Measurements from ENCODE around the gene YOD1. TPM values are rescaled to one million over a fixed set of nuclear protein-coding genes. Genes with fewer than 3 reads are reported as not detected.

Gene YOD1
- total RNA-seq, 4 donors from 2014 or later: 9.6 to 32.0 (median 22.9) TPM

DNA sequence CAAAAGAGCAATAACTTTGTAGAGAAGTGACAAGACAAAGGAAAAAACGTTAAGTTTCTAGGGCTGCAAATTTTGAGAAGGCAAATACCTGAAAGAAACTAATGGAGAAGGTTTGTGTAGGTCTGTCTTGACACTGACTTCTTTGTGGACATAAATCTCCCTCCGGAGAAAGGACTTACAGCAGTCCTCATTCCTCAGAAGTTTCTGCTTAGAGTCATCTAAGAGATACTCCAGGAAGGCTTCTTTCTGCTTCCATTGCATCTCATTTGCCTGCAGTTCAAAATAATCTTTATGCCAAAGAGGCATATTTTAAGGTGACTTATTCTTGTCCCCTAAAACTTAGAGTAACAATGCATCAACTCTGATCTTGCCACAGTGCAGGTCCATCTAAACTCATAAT lies 33.2 kb upstream of the YOD1 start:
- WGBS, 2 donors: 35 to 41% methylated on average over 2 of the region's 2 CpGs
- intact Hi-C loops (cut with DNase I): no loop called here
- no peak for DNase-seq

DNA sequence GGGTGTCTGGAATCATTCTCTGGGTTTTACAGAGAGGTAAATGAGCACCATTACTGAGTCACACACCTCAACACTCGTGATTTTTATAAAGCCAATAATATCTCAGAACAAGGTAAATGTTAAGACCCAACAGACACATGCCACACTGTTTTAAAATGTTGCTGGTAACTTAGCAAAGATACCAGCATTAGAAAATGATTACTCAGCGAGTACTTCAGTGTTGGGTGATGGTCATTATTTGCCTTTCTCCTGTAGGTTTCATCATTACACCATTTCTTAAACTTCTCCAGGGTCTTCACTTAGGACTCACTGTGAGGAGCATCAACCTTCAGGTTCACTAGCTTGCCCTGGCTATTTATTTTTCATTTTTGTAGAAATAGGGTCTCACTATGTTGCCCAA lies 30.8 kb upstream of the YOD1 start:
- no peak overlapping the region for H3K4me3 ChIP-seq
- H3K9me3 ChIP-seq: no peaks in the 10 kb centered on the region
- WGBS, 2 donors: 68 to 84% methylated on average over 2 of the region's 2 CpGs
- DNase-seq: no peak
- no peaks in the 10 kb centered on the region for H3K27me3 ChIP-seq
- H3K36me3 ChIP-seq: peaks cover 0 to 11% (median 0%) of the 10 kb centered on the region in 3 donors
- peaks cover 0 to 10% (median 0%) of the 10 kb centered on the region in 3 donors for H3K4me1 ChIP-seq
- no peak for TF ChIP-seq POLR2A (IDR thresholded peaks at IDR 0.05)
- TF ChIP-seq, protein P1, sequence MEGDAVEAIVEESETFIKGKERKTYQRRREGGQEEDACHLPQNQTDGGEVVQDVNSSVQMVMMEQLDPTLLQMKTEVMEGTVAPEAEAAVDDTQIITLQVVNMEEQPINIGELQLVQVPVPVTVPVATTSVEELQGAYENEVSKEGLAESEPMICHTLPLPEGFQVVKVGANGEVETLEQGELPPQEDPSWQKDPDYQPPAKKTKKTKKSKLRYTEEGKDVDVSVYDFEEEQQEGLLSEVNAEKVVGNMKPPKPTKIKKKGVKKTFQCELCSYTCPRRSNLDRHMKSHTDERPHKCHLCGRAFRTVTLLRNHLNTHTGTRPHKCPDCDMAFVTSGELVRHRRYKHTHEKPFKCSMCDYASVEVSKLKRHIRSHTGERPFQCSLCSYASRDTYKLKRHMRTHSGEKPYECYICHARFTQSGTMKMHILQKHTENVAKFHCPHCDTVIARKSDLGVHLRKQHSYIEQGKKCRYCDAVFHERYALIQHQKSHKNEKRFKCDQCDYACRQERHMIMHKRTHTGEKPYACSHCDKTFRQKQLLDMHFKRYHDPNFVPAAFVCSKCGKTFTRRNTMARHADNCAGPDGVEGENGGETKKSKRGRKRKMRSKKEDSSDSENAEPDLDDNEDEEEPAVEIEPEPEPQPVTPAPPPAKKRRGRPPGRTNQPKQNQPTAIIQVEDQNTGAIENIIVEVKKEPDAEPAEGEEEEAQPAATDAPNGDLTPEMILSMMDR (IDR thresholded peaks at IDR 0.05): no peak
- intact Hi-C loops (cut with DNase I): no loop called here
- H3K27ac ChIP-seq: no peak overlapping the region

More for the DNA sequence above, 33.2 kb upstream of the YOD1 start:
- Histone ChIP-seq H3K9me3 (no peaks in the 10 kb centered on the region), H3K4me3 (no peak overlapping the region), H3K27ac (no peak overlapping the region), H3K27me3 (no peaks in the 10 kb centered on the region), H3K36me3 (peaks cover 0 to 5% (median 0%) of the 10 kb centered on the region in 3 donors), H3K4me1 (no peaks in the 10 kb centered on the region)
- TF ChIP-seq, protein P1 (IDR thresholded peaks at IDR 0.05): no peak
- TF ChIP-seq POLR2A (IDR thresholded peaks at IDR 0.05): no peak

DNA sequence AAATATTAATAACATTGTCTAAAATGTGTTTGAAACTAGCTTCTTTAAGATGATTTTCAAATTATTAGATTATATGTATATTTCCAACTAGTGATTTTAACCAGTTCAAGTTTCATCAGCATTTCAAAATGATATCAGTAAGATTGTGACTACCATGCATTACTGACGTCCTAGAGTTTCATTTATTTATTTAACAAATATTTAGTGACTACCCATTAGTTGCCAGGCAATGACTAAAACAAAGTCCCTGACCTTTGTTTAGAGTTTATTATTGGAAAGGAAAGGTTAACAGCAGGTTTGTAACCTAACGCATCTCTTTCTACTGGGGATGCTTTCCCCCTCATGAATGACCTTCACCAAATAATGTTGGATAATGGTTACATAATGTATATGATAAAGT lies 30.1 kb upstream of the YOD1 start:
- Histone ChIP-seq H3K36me3 (peaks cover 0 to 11% (median 0%) of the 10 kb centered on the region in 3 donors), H3K9me3 (no peaks in the 10 kb centered on the region), H3K4me3 (no peak overlapping the region), H3K4me1 (peaks cover 0 to 15% (median 0%) of the 10 kb centered on the region in 3 donors), H3K27me3 (no peaks in the 10 kb centered on the region), H3K27ac (no peak overlapping the region)
- intact Hi-C loops (cut with DNase I): no loop called here
- no peak for TF ChIP-seq POLR2A (IDR thresholded peaks at IDR 0.05)
- TF ChIP-seq, protein P1 (IDR thresholded peaks at IDR 0.05): no peak
- WGBS, 2 donors: 60 to 63% methylated on average over 2 of the region's 2 CpGs
- no peak for DNase-seq

DNA sequence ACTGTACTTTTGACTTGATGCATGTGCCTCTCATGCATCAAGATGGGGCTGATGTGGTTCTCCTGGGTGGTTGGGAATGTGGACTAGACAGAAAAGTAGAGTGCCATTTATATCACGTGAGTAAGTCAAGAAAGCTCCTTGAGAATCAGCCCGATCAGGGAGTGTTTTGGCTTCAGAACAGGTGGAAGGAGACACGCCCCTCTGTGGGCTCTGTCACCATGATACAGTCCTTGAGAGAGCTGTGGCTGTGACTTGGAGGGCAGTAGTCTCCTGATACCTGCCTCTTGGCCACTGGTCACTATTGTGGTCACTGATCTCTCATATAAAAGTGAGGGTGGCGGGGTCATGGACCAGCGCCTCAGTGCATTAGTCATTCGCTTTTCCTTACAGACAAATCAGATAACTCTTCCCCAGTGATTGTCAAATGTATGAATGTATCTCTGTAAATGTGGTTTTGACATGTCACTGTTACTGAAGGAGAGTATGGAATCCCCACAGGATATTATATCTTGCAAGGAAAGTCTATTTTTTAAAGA lies 28.8 kb upstream of the YOD1 start:
- Histone ChIP-seq H3K27me3 (no peaks in the 10 kb centered on the region), H3K4me1 (peaks cover 0 to 21% (median 4%) of the 10 kb centered on the region in 3 donors), H3K36me3 (peaks cover 0 to 11% (median 0%) of the 10 kb centered on the region in 3 donors), H3K9me3 (no peaks in the 10 kb centered on the region), H3K27ac (no peak overlapping the region), H3K4me3 (no peak overlapping the region)
- DNase-seq: no peak
- 77 to 80% methylated on average over 5 to 6 of the region's 6 CpGs for WGBS, 2 donors
- intact Hi-C loops (cut with DNase I): no loop called here
- no peak for TF ChIP-seq POLR2A (IDR thresholded peaks at IDR 0.05)
- TF ChIP-seq, protein P1 (IDR thresholded peaks at IDR 0.05): no peak

DNA sequence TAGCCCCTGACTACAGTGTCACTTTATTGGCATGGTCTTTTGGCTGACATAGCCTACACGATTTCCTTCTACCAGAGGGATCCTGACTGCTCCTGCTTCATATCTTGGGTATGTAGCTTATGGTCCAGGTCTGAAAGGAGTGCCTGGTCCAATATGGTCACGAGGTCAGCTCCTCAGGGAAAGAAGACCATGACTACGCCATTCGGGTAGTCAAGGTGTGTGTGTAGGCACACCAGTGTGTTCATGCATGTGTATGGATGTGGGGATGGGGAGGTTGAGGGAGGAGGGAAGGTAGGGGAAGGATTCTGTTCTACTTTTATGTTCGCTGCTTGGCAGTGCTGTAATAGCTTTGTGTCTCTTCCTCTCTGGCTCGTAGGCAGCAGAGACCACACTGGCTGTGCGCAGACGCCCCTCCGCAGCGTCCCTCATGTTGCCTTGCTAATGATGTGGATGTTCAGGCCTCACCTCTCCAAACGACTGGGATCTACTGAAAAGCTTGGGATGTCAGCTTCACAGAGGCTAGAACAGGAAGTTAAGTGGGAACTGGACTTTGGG lies 27.6 kb upstream of the YOD1 start:
- Histone ChIP-seq H3K27me3 (no peaks in the 10 kb centered on the region), H3K4me3 (no peak overlapping the region), H3K4me1 (peaks cover 0 to 32% (median 11%) of the 10 kb centered on the region in 3 donors), H3K36me3 (peaks cover 0 to 11% (median 0%) of the 10 kb centered on the region in 3 donors), H3K9me3 (no peaks in the 10 kb centered on the region), H3K27ac (no peak overlapping the region)
- 72 to 79% methylated on average over 11 of the region's 11 CpGs for WGBS, 2 donors
- no peak for TF ChIP-seq POLR2A (IDR thresholded peaks at IDR 0.05)
- TF ChIP-seq, protein P1 (IDR thresholded peaks at IDR 0.05): no peak
- no peak for DNase-seq
- intact Hi-C loops (cut with DNase I): no loop called here

Measured in esophagus squamous epithelium (tissue), 5 donors.